Activated CD4-positive, alpha-beta T cell treated with anti-CD3 and anti-CD28 coated beads, Interleukin-2, amount 10 ng/mL, durations not matched to agents 24 days and 14 days (primary cell): ENCODE results near the gene LRRC74B. TPM values are rescaled to one million over a fixed set of nuclear protein-coding genes. Genes with fewer than 3 reads are reported as not detected.
A peak's percentile ranks its signal among the peaks of the same experiment; 100 is the strongest.

Experiments used
- DNase-seq: peaks from one replicate; pipeline ENCODE4 v3.0.0; 2022
- H3K27ac Mint-ChIP-seq: one replicate; pipeline ENCODE4 v1.8.0; 2022; ENCODE audit warnings: mild to moderate bottlenecking, mixed read lengths
- H3K27me3 Mint-ChIP-seq: one replicate; pipeline ENCODE4 v1.8.0; 2022; ENCODE audit warnings: mixed read lengths
- H3K36me3 Mint-ChIP-seq: one replicate; pipeline ENCODE4 v1.8.0; 2022; ENCODE audit warnings: low read depth, mild to moderate bottlenecking, mixed read lengths
- H3K4me1 Mint-ChIP-seq: one replicate; pipeline ENCODE4 v1.8.0; 2021; ENCODE audit warnings: mixed read lengths
- H3K4me3 Mint-ChIP-seq: one replicate; pipeline ENCODE4 v1.8.0; 2022; ENCODE audit warnings: mild to moderate bottlenecking, moderate library complexity, mixed read lengths
- H3K9me3 Mint-ChIP-seq: one replicate; pipeline ENCODE4 v1.8.0; 2021; ENCODE audit warnings: mixed read lengths
- intact Hi-C: fragments of 100-400 bp; cut with micrococcal nuclease; formaldehyde crosslinking; loops from one replicate; pipeline ENCODE4 v1.15.1; 2023
- total RNA-seq: library from RNA; stranded (reverse); gene quantifications from 2 replicates; pipeline ENCODE4 v1.2.3, GENCODE V29; 2022

Gene LRRC74B
- total RNA-seq, 1 donor from 2014 or later: not detected

GRCh38 chr22:21101877-21102638 is 56.3 kb downstream of the LRRC74B start:
- H3K9me3 Mint-ChIP-seq: no peaks in the 10 kb centered on the region
- H3K27me3 Mint-ChIP-seq: peaks cover 29% of the 10 kb centered on the region
- no peak for DNase-seq
- H3K4me1 Mint-ChIP-seq: peaks cover 5% of the 10 kb centered on the region
- no peak overlapping the region for H3K27ac Mint-ChIP-seq
- intact Hi-C loops: no loop called here
- no peaks in the 10 kb centered on the region for H3K36me3 Mint-ChIP-seq
- no peak overlapping the region for H3K4me3 Mint-ChIP-seq

- H3K4me1 Mint-ChIP-seq: peaks cover 5% of the 10 kb centered on the region
- H3K4me3 Mint-ChIP-seq: no peak overlapping the region
- no peak overlapping the region for H3K27ac Mint-ChIP-seq
- no peaks in the 10 kb centered on the region for H3K9me3 Mint-ChIP-seq
- DNase-seq: peak; percentile 92
- no peaks in the 10 kb centered on the region for H3K36me3 Mint-ChIP-seq
- intact Hi-C loops: no loop called here
- H3K27me3 Mint-ChIP-seq: peaks cover 31% of the 10 kb centered on the region
Measured at GRCh38 chr22:21102659-21103267, 57.0 kb downstream of the LRRC74B start.

GRCh38 chr22:21103633-21104032 is 57.9 kb downstream of the LRRC74B start:
- intact Hi-C loops: no loop called here

GRCh38 chr22:21104126-21104691 is 58.5 kb downstream of the LRRC74B start:
- H3K4me3 Mint-ChIP-seq: no peak overlapping the region
- H3K27ac Mint-ChIP-seq: no peak overlapping the region
- no peaks in the 10 kb centered on the region for H3K36me3 Mint-ChIP-seq
- peaks cover 5% of the 10 kb centered on the region for H3K4me1 Mint-ChIP-seq
- DNase-seq: no peak
- no peaks in the 10 kb centered on the region for H3K9me3 Mint-ChIP-seq
- H3K27me3 Mint-ChIP-seq: peaks cover 29% of the 10 kb centered on the region
- intact Hi-C loops: no loop called here

More at GRCh38 chr22:21103633-21104032, 57.9 kb downstream of the LRRC74B start:
- Mint-ChIP-seq H3K4me3 (no peak overlapping the region), H3K36me3 (no peaks in the 10 kb centered on the region), H3K27me3 (peaks cover 29% of the 10 kb centered on the region), H3K9me3 (no peaks in the 10 kb centered on the region), H3K4me1 (peaks cover 5% of the 10 kb centered on the region), H3K27ac (no peak overlapping the region)
- DNase-seq: no peak

DNA sequence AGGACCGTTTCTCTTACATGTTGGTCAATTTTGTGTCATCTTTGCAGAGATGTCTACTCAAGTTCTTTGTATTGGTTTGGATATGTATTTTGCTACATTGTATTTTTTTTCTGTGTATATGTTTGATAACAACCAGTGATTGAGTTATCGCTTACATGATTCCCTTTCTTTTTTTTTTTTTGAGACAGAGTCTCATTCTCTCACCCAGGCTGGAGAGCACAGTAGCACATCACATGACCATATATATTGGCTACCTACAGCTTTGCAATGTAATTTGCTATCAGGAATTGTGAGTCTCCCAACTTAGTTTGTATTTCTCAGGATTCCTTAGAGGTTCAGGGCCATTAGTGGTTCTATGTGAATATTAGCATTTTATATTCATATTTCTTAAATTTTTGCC is 59.5 kb downstream of the LRRC74B start:
- no peak overlapping the region for H3K4me3 Mint-ChIP-seq
- H3K9me3 Mint-ChIP-seq: no peaks in the 10 kb centered on the region
- H3K27me3 Mint-ChIP-seq: peaks cover 33% of the 10 kb centered on the region
- peaks cover 5% of the 10 kb centered on the region for H3K4me1 Mint-ChIP-seq
- H3K27ac Mint-ChIP-seq: no peak overlapping the region
- DNase-seq: no peak
- intact Hi-C loops: no loop called here
- H3K36me3 Mint-ChIP-seq: no peaks in the 10 kb centered on the region

DNA sequence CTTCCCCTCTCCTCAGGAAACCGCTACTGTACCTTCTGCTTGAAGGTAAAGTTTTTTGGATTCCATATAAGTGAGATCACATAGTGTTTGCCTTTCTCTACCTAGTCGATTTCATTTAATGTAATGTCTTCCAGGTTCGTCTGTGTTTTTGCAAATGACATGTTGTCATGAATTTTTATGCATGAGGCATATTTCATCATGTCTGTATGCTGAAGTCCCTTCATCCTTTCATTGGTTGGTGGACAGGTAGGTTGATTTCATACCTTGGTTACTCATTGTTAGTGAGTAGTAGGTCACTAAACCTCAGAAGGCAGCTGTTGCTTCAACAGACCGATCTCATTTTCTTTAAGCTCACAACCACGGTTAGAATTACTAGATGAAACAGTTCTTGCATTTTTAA is 60.3 kb downstream of the LRRC74B start:
- Mint-ChIP-seq H3K27me3 (peaks cover 32% of the 10 kb centered on the region), H3K27ac (no peak overlapping the region), H3K36me3 (no peaks in the 10 kb centered on the region), H3K9me3 (no peaks in the 10 kb centered on the region), H3K4me3 (no peak overlapping the region), H3K4me1 (peaks cover 5% of the 10 kb centered on the region)
- intact Hi-C loops: no loop called here
- DNase-seq: no peak

DNA sequence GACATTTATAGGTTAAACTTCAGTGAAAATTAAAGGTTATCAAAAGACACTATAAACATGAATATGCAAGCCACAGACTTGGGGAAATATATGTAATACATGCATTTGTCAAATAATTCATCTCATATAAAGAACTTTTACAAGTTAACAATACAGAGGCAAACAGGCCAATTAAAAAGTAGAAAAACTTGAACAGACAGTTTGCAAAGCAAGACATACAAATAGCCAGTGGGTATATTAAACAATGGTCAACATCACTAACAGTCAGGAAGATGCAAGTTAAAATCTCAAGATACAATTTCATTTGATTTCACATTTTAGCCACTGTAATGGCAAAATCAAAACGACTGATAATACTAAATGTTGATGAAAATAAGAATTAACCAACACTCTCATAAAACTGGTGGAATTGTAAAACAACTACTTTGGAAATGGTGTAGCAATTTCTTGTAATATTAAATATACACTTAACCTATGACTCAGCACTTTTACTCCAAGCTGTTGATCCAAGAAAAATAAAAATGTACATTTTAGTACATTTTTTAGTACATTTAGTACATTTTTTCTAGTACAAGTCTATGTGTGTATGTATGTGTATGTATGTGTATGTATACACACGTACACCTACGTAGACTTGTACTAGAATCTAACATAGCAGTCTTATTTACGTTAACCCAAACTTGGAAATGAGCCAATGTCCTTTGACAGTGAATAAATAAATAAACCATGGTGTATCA is 62.8 kb downstream of the LRRC74B start:
- no peak for DNase-seq
- H3K4me3 Mint-ChIP-seq: no peak overlapping the region
- H3K27me3 Mint-ChIP-seq: peaks cover 25% of the 10 kb centered on the region
- no peaks in the 10 kb centered on the region for H3K9me3 Mint-ChIP-seq
- no peaks in the 10 kb centered on the region for H3K36me3 Mint-ChIP-seq
- H3K27ac Mint-ChIP-seq: no peak overlapping the region
- intact Hi-C loops: no loop called here
- no peaks in the 10 kb centered on the region for H3K4me1 Mint-ChIP-seq

Other genes with a start within 250 kb of the LRRC74B start
- gene PI4KA, start 187.1 kb upstream of the LRRC74B start, total RNA-seq: 78.4 and 83.8 TPM in 2 replicates
- 24.3 and 25.8 TPM in 2 replicates for gene SNAP29, start 186.9 kb upstream of the LRRC74B start, total RNA-seq
- 81.4 and 82.4 TPM in 2 replicates for gene CRKL, start 128.5 kb upstream of the LRRC74B start, total RNA-seq
- gene AIFM3, start 78.7 kb upstream of the LRRC74B start, total RNA-seq: 0.37 TPM in 1 of 2 replicates, not detected in the other
- 69.9 and 76.4 TPM in 2 replicates for gene LZTR1, start 63.6 kb upstream of the LRRC74B start, total RNA-seq
- gene THAP7, start 43.8 kb upstream of the LRRC74B start, total RNA-seq: 30.3 and 31.5 TPM in 2 replicates
- not detected in 2 replicates for gene P2RX6, start 30.8 kb upstream of the LRRC74B start, total RNA-seq
- gene SLC7A4, start 13.4 kb upstream of the LRRC74B start, total RNA-seq: not detected in 2 replicates